A673 (cell line): ENCODE data around the gene VSTM2L. TPM values are rescaled to one million over a fixed set of nuclear protein-coding genes. Genes with fewer than 3 reads are reported as not detected.

ENCODE experiments used
- BruUV-seq: library from RNA; stranded (reverse); fragments of 400-500 nt; replicated peaks from 2 replicates; lab custom pipeline; 2021; lab: Mats Ljungman, UMichigan
- CTCF ChIA-PET: fragments of 300-600 bp; sonication (Branson Sonifier 250); formaldehyde crosslinking; loops from one replicate; lab custom pipeline; 2022; ENCODE audit warnings: antibody characterized with exemption; lab: Charles Lee
- POLR2A ChIA-PET: fragments of 300-600 bp; sonication (Branson Sonifier 250); formaldehyde crosslinking; loops from one replicate; lab custom pipeline; 2022; ENCODE audit warnings: antibody characterized with exemption; ENCODE audit not compliant: low non-redundant PET; lab: Charles Lee
- DNase-seq: peaks from one replicate; pipeline ENCODE4 v3.0.0-alpha.2; 2015; ENCODE audit warnings: low spot score
- H3K27ac ChIP-seq: fragments of 200-600 bp; sonication (generic); 2 replicates; pipeline ENCODE4 v1.5.1; 2016; ENCODE audit warnings: mixed run types, low read depth, mild to moderate bottlenecking, mixed read lengths, antibody characterized with exemption, low read length; ENCODE audit not compliant: poor library complexity, severe bottlenecking
- H3K27me3 ChIP-seq: fragments of 200-600 bp; sonication (generic); replicated peaks from 2 replicates; pipeline ENCODE4 v1.6.1; 2017; ENCODE audit warnings: mixed run types, low read depth, mild to moderate bottlenecking, mixed read lengths, antibody characterized with exemption, low read length; ENCODE audit not compliant: insufficient read depth, poor library complexity
- H3K36me3 ChIP-seq: fragments of 200-600 bp; sonication (generic); 2 replicates; pipeline ENCODE4 v1.6.1; 2016; ENCODE audit warnings: mixed run types, mild to moderate bottlenecking, mixed read lengths, antibody characterized with exemption, low read length; ENCODE audit not compliant: insufficient read depth, poor library complexity, severe bottlenecking
- H3K4me1 ChIP-seq: fragments of 200-600 bp; sonication (generic); 2 replicates; pipeline ENCODE4 v1.6.1; 2017; ENCODE audit warnings: mixed run types, mild to moderate bottlenecking, mixed read lengths, antibody characterized with exemption, low read length; ENCODE audit not compliant: insufficient read depth, poor library complexity, severe bottlenecking
- H3K4me3 ChIP-seq: fragments of 200-600 bp; sonication (generic); 2 replicates; pipeline ENCODE4 v1.5.1; 2016; ENCODE audit warnings: low read depth, mixed run types, mild to moderate bottlenecking, mixed read lengths, low read length; ENCODE audit not compliant: poor library complexity, severe bottlenecking
- H3K9me3 ChIP-seq: fragments of 200-600 bp; sonication (generic); 2 replicates; pipeline ENCODE4 v1.6.1; 2016; ENCODE audit warnings: mixed run types, low read depth, mild to moderate bottlenecking, mixed read lengths, antibody characterized with exemption, low read length; ENCODE audit not compliant: poor library complexity, severe bottlenecking
- EZH2 ChIP-seq: fragments of 200-600 bp; sonication (generic); IDR thresholded peaks from 2 replicates; pipeline ENCODE4 v1.6.1; 2017; ENCODE audit warnings: borderline replicate concordance, low read depth, mild to moderate bottlenecking, mixed read lengths, antibody characterized with exemption, low read length; ENCODE audit not compliant: poor library complexity, severe bottlenecking
- intact Hi-C: fragments of 100-400 bp; cut with micrococcal nuclease; formaldehyde crosslinking; loops from one replicate; pipeline ENCODE4 v1.10.0; 2022; ENCODE audit not compliant: unreplicated experiment
- total RNA-seq: library from RNA; stranded (reverse); gene quantifications from 2 replicates; pipeline ENCODE4 v1.2.3, GENCODE V29; 2021
- TF ChIP-seq, protein P1 (sequence below): fragments of 300-800, 200-600 bp; sonication (generic); conservative IDR thresholded peaks from 2 replicates; pipeline ENCODE4 v1.5.1; 2017; ENCODE audit warnings: low read depth, mild to moderate bottlenecking, antibody characterized with exemption, low read length, moderate library complexity, mixed read lengths

The VSTM2L gene
- total RNA-seq, 1 experiment from 2014 or later = 23.3 TPM

DNA sequence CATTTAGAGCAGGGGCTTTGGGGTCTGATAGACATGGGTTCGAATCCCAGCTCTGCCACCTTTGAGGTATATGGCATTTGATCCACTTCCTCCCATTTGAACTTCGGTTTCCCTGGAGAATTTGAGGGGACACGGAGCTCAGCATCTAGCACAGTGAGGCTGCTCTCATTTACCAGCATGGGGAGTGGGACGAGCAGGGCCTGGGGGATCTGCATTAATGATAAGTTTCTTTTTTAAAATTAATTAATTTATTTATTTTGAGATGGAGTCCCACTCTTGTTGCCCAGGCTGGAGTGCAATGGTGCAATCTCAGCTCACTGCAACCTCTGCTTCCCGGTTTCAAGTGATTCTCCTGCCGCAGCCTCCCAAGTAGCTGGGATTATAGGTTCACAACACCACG lies 52.6 kb downstream of the VSTM2L start:
- no peaks in the 10 kb centered on the region for H3K27me3 ChIP-seq
- no peaks in the 10 kb centered on the region for H3K36me3 ChIP-seq
- ChIA-PET POLR2A (no interaction called here), CTCF (no interaction called here)
- no peak for DNase-seq
- TF ChIP-seq, protein P1, sequence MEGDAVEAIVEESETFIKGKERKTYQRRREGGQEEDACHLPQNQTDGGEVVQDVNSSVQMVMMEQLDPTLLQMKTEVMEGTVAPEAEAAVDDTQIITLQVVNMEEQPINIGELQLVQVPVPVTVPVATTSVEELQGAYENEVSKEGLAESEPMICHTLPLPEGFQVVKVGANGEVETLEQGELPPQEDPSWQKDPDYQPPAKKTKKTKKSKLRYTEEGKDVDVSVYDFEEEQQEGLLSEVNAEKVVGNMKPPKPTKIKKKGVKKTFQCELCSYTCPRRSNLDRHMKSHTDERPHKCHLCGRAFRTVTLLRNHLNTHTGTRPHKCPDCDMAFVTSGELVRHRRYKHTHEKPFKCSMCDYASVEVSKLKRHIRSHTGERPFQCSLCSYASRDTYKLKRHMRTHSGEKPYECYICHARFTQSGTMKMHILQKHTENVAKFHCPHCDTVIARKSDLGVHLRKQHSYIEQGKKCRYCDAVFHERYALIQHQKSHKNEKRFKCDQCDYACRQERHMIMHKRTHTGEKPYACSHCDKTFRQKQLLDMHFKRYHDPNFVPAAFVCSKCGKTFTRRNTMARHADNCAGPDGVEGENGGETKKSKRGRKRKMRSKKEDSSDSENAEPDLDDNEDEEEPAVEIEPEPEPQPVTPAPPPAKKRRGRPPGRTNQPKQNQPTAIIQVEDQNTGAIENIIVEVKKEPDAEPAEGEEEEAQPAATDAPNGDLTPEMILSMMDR = no peak
- no peak for TF ChIP-seq EZH2
- no peak overlapping the region for H3K27ac ChIP-seq
- peaks cover 9% of the 10 kb centered on the region for H3K4me1 ChIP-seq
- H3K9me3 ChIP-seq = no peaks in the 10 kb centered on the region
- intact Hi-C loops = no loop called here
- BruUV-seq = no TSS peak
- H3K4me3 ChIP-seq = no peak overlapping the region

DNA sequence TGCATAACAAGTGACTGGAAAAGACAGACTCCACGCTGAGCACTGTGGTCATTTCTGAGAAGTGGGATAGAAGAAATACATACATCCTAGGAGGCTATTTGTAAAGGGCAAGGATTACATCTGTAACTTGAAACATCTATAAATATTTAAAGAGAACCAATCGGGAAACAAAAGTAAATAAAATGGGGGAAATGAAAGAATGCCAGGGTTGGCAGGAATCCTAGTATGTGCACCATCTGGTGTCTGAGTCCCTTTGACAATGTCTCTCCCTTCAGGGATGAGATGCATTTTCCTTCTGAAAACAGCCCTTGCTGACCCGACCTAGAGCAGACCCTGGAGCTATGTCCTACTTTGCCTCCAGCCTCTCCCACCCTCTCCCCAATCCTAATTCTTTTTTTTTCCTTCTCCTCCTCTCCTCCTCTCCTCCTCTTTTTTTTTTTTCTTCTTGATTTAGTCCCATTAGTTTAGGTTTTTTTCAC lies 53.2 kb downstream of the VSTM2L start:
- no peaks in the 10 kb centered on the region for H3K9me3 ChIP-seq
- no TSS peak for BruUV-seq
- ChIA-PET CTCF (no interaction called here), POLR2A (no interaction called here)
- no peak overlapping the region for H3K4me3 ChIP-seq
- H3K36me3 ChIP-seq = no peaks in the 10 kb centered on the region
- peak; percentile 63 for DNase-seq
- H3K4me1 ChIP-seq = peaks cover 9% of the 10 kb centered on the region
- intact Hi-C loops = no loop called here
- TF ChIP-seq, protein P1 = no peak; the same call in 1 of the 2 replicates
- TF ChIP-seq EZH2 = no peak
- H3K27me3 ChIP-seq = no peaks in the 10 kb centered on the region
- H3K27ac ChIP-seq = no peak overlapping the region

GRCh38 chr20:37958856-37959520 lies 56.1 kb downstream of the VSTM2L start:
- H3K27ac ChIP-seq = no peak overlapping the region
- intact Hi-C loops = no loop called here
- no peaks in the 10 kb centered on the region for H3K27me3 ChIP-seq
- no peaks in the 10 kb centered on the region for H3K9me3 ChIP-seq
- H3K4me3 ChIP-seq = no peak overlapping the region
- ChIA-PET CTCF (no interaction called here), POLR2A (no interaction called here)
- TF ChIP-seq EZH2 = no peak
- TF ChIP-seq, protein P1 = no peak
- no peak for DNase-seq
- BruUV-seq = no TSS peak
- no peaks in the 10 kb centered on the region for H3K36me3 ChIP-seq
- peaks cover 9% of the 10 kb centered on the region for H3K4me1 ChIP-seq
